Measurements from ENCODE around the gene JAML.

The JAML gene

DNA sequence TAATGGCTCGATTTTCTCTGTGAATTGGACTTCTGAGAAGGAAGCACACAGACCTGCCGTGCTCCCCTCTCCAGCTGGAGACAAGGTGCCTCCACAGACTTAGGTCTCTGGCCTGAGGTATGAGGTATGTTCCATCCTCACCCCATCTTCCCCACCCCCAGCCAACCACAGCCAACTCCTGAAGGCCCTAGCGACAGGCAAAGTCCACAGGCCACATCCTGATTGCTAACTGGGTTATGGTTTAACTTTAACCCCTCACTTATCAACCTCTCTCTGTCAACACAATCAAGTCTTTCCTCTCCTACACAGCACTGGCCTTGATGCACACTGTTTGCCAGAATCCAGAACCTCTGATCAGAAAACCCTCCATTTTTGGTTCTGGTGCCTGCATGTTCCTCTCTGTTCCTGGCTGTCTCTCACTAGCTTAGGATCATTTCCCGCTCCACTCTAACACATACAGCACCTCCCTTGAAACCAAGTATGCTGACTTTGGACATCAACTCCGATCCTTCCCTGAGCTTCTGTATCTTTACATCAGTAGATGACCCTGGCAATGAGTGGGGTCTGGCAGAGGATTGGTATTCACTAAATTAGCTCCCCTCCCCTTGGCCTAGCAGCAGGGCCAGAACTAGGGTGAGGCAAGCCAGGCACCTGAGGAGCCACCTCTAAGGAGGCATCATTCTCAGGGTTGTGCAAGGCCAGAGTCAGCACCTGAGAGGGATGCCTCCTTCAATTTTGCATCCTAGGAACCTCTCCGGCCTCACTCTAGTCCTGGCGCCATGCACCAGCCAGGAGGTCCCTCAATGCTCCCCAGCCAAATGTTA is 22.0 kb downstream of the JAML start:
- no peak overlapping the region for H3K4me3 ChIP-seq (replicated peaks in 1 of 2; ENCODE audit: low read depth in 2 of 2, low read length in 2 of 2)
- TF ChIP-seq, protein P1, sequence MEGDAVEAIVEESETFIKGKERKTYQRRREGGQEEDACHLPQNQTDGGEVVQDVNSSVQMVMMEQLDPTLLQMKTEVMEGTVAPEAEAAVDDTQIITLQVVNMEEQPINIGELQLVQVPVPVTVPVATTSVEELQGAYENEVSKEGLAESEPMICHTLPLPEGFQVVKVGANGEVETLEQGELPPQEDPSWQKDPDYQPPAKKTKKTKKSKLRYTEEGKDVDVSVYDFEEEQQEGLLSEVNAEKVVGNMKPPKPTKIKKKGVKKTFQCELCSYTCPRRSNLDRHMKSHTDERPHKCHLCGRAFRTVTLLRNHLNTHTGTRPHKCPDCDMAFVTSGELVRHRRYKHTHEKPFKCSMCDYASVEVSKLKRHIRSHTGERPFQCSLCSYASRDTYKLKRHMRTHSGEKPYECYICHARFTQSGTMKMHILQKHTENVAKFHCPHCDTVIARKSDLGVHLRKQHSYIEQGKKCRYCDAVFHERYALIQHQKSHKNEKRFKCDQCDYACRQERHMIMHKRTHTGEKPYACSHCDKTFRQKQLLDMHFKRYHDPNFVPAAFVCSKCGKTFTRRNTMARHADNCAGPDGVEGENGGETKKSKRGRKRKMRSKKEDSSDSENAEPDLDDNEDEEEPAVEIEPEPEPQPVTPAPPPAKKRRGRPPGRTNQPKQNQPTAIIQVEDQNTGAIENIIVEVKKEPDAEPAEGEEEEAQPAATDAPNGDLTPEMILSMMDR (IDR thresholded peaks at IDR 0.05; ENCODE audit: low read depth, low read length) = no peak
- no peak for DNase-seq (ENCODE audit: low read depth in 2 of 2)

DNA sequence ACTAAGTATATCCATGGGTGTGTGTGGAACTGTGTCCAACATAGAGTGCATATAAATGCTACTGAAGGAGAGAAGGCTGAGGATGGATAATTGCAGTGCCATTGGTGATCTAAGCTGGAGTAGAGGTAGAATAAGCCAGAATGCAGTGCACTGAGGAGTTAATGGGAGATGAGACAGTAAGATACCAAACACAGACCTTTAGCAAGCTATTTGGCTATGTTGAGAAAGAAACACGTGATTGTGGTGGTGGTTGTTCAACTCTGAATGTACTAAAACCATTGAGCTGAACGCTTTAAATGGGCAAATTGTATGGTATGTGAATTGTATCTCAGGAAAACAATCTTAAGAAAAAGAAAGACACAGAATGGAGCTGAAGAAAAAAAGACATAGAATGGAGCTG is 22.8 kb downstream of the JAML start:
- TF ChIP-seq, protein P1 (IDR thresholded peaks at IDR 0.05; ENCODE audit: low read depth, low read length) = no peak
- H3K4me3 ChIP-seq (replicated peaks in 1 of 2; ENCODE audit: low read depth in 2 of 2, low read length in 2 of 2) = no peak overlapping the region
- no peak for DNase-seq (ENCODE audit: low read depth in 2 of 2)

DNA sequence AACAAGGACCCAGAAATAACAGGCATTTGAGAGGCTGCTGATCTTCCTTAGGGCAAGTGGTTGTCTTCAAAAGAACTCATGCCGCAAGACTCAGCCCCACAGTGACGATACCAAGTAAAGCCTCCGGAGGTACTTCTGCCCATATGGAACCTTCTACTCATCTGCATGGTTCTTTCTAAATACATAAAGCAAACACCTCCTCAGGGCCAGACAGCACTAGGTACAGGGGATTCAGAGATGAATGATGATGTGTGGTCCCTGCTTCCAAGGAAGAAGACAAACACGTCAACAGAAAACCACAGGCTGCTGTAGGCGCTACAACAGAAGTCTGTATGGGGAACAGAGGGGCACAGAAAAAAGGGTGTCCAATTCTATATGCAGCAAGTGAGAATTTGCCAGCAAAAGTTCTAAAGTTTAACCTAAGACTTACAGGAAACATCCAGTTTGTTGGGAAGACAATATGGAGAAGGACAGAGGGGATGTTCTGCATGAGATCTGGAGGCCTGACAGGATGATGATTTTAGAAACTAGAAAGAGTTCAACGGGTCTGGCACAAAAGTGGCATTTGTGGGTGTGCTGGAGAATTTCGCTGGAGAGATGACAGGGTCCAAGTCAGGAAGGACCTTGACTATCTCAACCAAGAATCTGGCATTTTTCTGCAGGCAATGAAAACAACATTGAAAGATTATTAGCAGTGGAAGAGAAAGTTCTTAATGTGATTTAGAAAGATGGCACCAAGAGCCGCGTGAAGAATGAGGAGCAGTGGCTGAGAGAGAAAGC is 23.7 kb downstream of the JAML start:
- TF ChIP-seq, protein P1 (IDR thresholded peaks at IDR 0.05; ENCODE audit: low read depth, low read length) = no peak
- DNase-seq (ENCODE audit: low read depth in 2 of 2) = no peak

DNA sequence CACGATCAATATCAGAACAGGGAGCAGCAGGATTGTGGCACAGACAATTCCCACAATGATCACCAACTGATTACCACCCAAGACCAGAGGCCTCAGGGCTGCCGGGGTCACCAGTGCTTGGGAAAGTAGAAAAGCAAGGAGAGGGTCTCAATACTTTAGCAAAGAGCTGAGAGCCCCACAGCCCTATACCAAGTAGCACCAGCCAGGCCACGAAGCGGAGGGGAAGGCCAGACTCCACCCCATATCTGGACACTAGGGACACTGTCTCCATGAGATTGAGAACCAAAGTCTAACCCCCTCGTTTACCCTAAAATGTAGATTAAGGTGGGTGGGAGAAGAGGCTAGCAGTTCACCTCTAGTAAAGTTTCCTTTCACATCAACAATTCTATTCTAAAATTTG is 24.3 kb downstream of the JAML start:
- TF ChIP-seq, protein P1 (IDR thresholded peaks at IDR 0.05; ENCODE audit: low read depth, low read length) = no peak
- no peak for DNase-seq (ENCODE audit: low read depth in 2 of 2)
- no peak overlapping the region for H3K4me3 ChIP-seq (replicated peaks in 1 of 2; ENCODE audit: low read depth in 2 of 2, low read length in 2 of 2)

More for the DNA sequence above, 23.7 kb downstream of the JAML start:
- no peak overlapping the region for H3K4me3 ChIP-seq (replicated peaks in 1 of 2; ENCODE audit: low read depth in 2 of 2, low read length in 2 of 2)

DNA sequence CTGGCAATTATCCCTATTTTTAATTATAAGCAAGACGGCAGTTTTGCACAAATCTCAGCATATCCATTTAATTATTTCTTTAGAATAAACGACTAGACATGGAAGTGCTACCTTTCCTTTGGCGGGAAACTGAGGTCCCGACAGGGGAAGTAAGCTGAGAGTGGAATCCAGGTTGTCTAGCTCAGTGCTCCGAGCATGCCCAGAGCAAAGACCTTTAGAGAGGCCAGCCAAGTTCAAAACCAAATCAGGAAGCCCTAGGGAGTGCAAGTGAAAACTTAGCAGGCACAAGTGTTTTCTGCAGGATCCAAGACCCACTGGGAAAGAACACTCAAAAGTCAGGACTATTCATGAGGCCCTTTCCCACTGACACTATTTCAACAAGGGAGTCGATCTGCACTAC is 25.7 kb downstream of the JAML start:
- DNase-seq (ENCODE audit: low read depth in 2 of 2) = no peak

DNA sequence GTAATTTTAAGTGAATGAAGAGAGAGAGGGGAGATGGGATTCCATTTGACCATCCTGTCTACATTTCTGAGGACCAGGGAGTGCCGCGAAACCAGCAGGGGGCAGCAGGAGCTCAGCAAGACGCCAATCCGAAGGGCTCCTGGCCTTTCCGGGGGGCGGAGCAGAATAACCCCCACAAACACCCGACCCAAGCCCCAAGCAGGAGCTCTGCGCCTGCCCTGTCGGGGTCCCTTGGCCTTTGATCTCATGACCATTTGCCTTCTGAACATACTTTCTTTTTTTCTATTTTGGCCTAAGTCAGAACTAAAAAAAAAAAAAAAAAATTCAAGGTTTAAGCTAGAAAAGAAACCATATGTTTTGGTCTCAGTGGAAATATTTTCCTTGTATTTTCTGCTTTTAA is 26.4 kb downstream of the JAML start:
- no peak overlapping the region for H3K4me3 ChIP-seq (replicated peaks in 1 of 2; ENCODE audit: low read depth in 2 of 2, low read length in 2 of 2)
- DNase-seq (ENCODE audit: low read depth in 2 of 2) = peak; percentile 71
- TF ChIP-seq, protein P1 (IDR thresholded peaks at IDR 0.05; ENCODE audit: low read depth, low read length) = peak; percentile 92

More for the DNA sequence above, 25.7 kb downstream of the JAML start:
- H3K4me3 ChIP-seq (replicated peaks in 1 of 2; ENCODE audit: low read depth in 2 of 2, low read length in 2 of 2) = no peak overlapping the region
- TF ChIP-seq, protein P1 (IDR thresholded peaks at IDR 0.05; ENCODE audit: low read depth, low read length) = no peak
